HCT116 (cell line): ENCODE data around the gene FTCDNL1. TPM values are rescaled to one million over a fixed set of nuclear protein-coding genes. Genes with fewer than 3 reads are reported as not detected.

Experiments used
- ATAC-seq: fragments of 200-7000 bp; cut with Tn5 transposase; 2 replicates; pipeline ENCODE4 v1.9.1; 2020; ENCODE audit warnings: mild to moderate bottlenecking, moderate library complexity
- BruUV-seq: library from RNA; stranded (reverse); fragments of 400-500 nt; replicated peaks from 2 replicates; lab custom pipeline; 2021; lab: Mats Ljungman, UMichigan
- CTCF ChIA-PET: fragments of 300-600 bp; sonication (Branson Sonifier 250); formaldehyde crosslinking; loops from one replicate; lab custom pipeline; 2021; ENCODE audit warnings: antibody characterized with exemption; lab: Charles Lee
- POLR2A ChIA-PET: fragments of 300-600, 350-600 bp; sonication (Branson Sonifier 250); formaldehyde crosslinking; loops from one replicate; lab custom pipeline; 2021; ENCODE audit warnings: antibody characterized with exemption; lab: Charles Lee
- RAD21 ChIA-PET, 2 experiments: fragments of 300-600 bp; sonication (Branson Sonifier 250); formaldehyde crosslinking; loops; one replicate each; lab custom pipeline; 2023; ENCODE audit warnings: low total read pairs in 2 of 2; ENCODE audit not compliant: uncharacterized antibody in 2 of 2, unreplicated experiment in 2 of 2, low non-redundant PET in 1 of 2; lab: Charles Lee
- DNase-seq: peaks from one replicate; pipeline ENCODE4 v3.0.0-alpha.2; 2010; ENCODE audit warnings: low read depth, low spot score
- H2AFZ ChIP-seq: fragments of 200-600 bp; shearing (Covaris generic), sonication (generic); 2 replicates; pipeline ENCODE4 v1.6.1; 2017; ENCODE audit warnings: low read depth, mixed run types, mixed read lengths, antibody characterized with exemption, low read length; ENCODE audit not compliant: poor library complexity, severe bottlenecking
- H3K27ac ChIP-seq: 2 replicates; pipeline ENCODE4 v1.5.1; 2012; ENCODE audit warnings: low read depth, low read length
- H3K27me3 ChIP-seq: fragments of 200-600 bp; sonication (generic); 2 replicates; pipeline ENCODE4 v1.6.1; 2016; ENCODE audit warnings: mixed run types, low read length, mixed read lengths; ENCODE audit not compliant: insufficient read depth
- H3K36me3 ChIP-seq, 2 experiments: fragments of 200-500 bp in 1 of 2; fragments of 200-600 bp in 1 of 2; sonication (Bioruptor generic) in 1 of 2; sonication (generic) in 1 of 2; 2 replicates each; pipeline versions ENCODE4 v1.5.1 to v1.6.1; 2014 to 2016; ENCODE audit warnings: low read length in 2 of 2, inconsistent platforms in 1 of 2, mixed read lengths in 1 of 2, mixed run types in 1 of 2; ENCODE audit not compliant: insufficient read depth in 2 of 2, control insufficient read depth in 1 of 2
- H3K4me1 ChIP-seq, 2 experiments: fragments of 200-600 bp in 1 of 2; sonication (generic) in 1 of 2; 2 replicates each; pipeline versions ENCODE4 v1.5.1 to v1.6.1; 2012 to 2017; ENCODE audit warnings: low read length in 2 of 2, inconsistent platforms in 1 of 2, mild to moderate bottlenecking in 1 of 2, mixed read lengths in 1 of 2, mixed run types in 1 of 2, moderate library complexity in 1 of 2; ENCODE audit not compliant: insufficient read depth in 2 of 2, control insufficient read depth in 1 of 2
- H3K4me2 ChIP-seq: fragments of 200-600 bp; sonication (generic); 2 replicates; pipeline ENCODE4 v1.6.1; 2017; ENCODE audit warnings: mixed run types, low read length, mixed read lengths
- H3K4me3 ChIP-seq, 2 experiments: fragments of 200-600 bp in 1 of 2; sonication (generic) in 1 of 2; replicated peaks in 1 of 2; 2 replicates each; pipeline ENCODE4 v1.5.1; 2011 to 2016; ENCODE audit warnings: low read length in 2 of 2, control low read depth in 1 of 2, low read depth in 1 of 2, mild to moderate bottlenecking in 1 of 2, mixed read lengths in 1 of 2, mixed run types in 1 of 2
- H3K79me2 ChIP-seq: fragments of 200-600 bp; sonication (generic); 2 replicates; pipeline ENCODE4 v1.6.1; 2017; ENCODE audit warnings: mild to moderate bottlenecking, mixed run types, low read length, moderate library complexity, mixed read lengths; ENCODE audit not compliant: insufficient read depth
- H3K9ac ChIP-seq: fragments of 200-600 bp; sonication (generic); 2 replicates; pipeline ENCODE4 v1.6.1; 2016; ENCODE audit warnings: low read length, mixed read lengths
- H3K9me2 ChIP-seq: fragments of 200-600 bp; sonication (generic), shearing (Covaris generic); 2 replicates; pipeline ENCODE4 v1.6.1; 2017; ENCODE audit warnings: mixed run types, mild to moderate bottlenecking, moderate library complexity; ENCODE audit not compliant: insufficient read depth
- H3K9me3 ChIP-seq, 2 experiments: fragments of 200-500 bp in 1 of 2; fragments of 200-600 bp in 1 of 2; sonication (Bioruptor generic) in 1 of 2; sonication (generic) in 1 of 2; 2 replicates each; pipeline ENCODE4 v1.6.1; 2014 to 2017; ENCODE audit warnings: low read length in 2 of 2, mixed read lengths in 2 of 2, inconsistent platforms in 1 of 2, low read depth in 1 of 2, mild to moderate bottlenecking in 1 of 2, mixed run types in 1 of 2, moderate library complexity in 1 of 2; ENCODE audit not compliant: control insufficient read depth in 1 of 2, insufficient read depth in 1 of 2
- H4K20me1 ChIP-seq: fragments of 200-600 bp; sonication (generic), shearing (Covaris generic); 2 replicates; pipeline ENCODE4 v1.6.1; 2017; ENCODE audit warnings: mixed run types, mild to moderate bottlenecking, moderate library complexity; ENCODE audit not compliant: insufficient read depth
- CBX3 ChIP-seq: IDR thresholded peaks from 2 replicates; pipeline ENCODE4 v1.6.1; 2012; ENCODE audit warnings: low read depth
- CEBPB ChIP-seq: IDR thresholded peaks from 2 replicates; pipeline ENCODE4 v1.6.1; 2012; ENCODE audit warnings: low read depth
- ELF1 ChIP-seq: IDR thresholded peaks from 2 replicates; pipeline ENCODE4 v1.6.1; 2012; ENCODE audit warnings: low read depth, borderline replicate concordance
- EZH2 ChIP-seq: fragments of 200-600 bp; sonication (generic); IDR thresholded peaks from 2 replicates; pipeline ENCODE4 v1.6.1; 2017; ENCODE audit warnings: antibody characterized with exemption, mixed run types
- EZH2phosphoT487 ChIP-seq: fragments of 200-600 bp; IDR thresholded peaks from 2 replicates; pipeline ENCODE4 v1.6.1; 2018; ENCODE audit warnings: antibody characterized with exemption, borderline replicate concordance
- MAX ChIP-seq: IDR thresholded peaks from 2 replicates; pipeline ENCODE4 v1.6.1; 2012
- POLR2A ChIP-seq: IDR thresholded peaks from 2 replicates; pipeline ENCODE4 v1.7.0; 2011; ENCODE audit warnings: borderline replicate concordance; ENCODE audit not compliant: insufficient read depth, insufficient read length; ENCODE audit errors: extremely low read depth
- REST ChIP-seq: IDR thresholded peaks from 2 replicates; pipeline ENCODE4 v1.6.1; 2012; ENCODE audit warnings: low read depth
- SIN3A ChIP-seq: IDR thresholded peaks from 2 replicates; pipeline ENCODE4 v1.6.1; 2012; ENCODE audit warnings: low read depth
- SRF ChIP-seq: IDR thresholded peaks from 2 replicates; pipeline ENCODE4 v1.6.1; 2012; ENCODE audit warnings: low read depth
- TCF7L2 ChIP-seq: IDR thresholded peaks from 2 replicates; pipeline ENCODE4 v1.7.0; 2011; ENCODE audit warnings: borderline replicate concordance, inconsistent platforms; ENCODE audit not compliant: insufficient read depth, insufficient read length; ENCODE audit errors: extremely low read depth
- intact Hi-C: fragments of 100-400 bp; cut with micrococcal nuclease; formaldehyde crosslinking; loops from 2 replicates; pipeline ENCODE4 v1.10.0; 2022
- total RNA-seq: library from RNA; stranded (reverse); gene quantifications from one replicate; pipeline ENCODE4 v1.2.1, GENCODE V29; 2021; ENCODE audit not compliant: unreplicated experiment
- TF ChIP-seq, protein P1 (sequence below): IDR thresholded peaks from 2 replicates; pipeline ENCODE4 v1.6.1; 2011; ENCODE audit warnings: mild to moderate bottlenecking, low read length, moderate library complexity; ENCODE audit not compliant: insufficient replicate concordance; ENCODE audit errors: extremely low read depth
- TF ChIP-seq, protein P2 (sequence below), 3 experiments: fragments of 200-600 bp in 1 of 3; sonication (generic) in 1 of 3; IDR thresholded peaks in 2 of 3; conservative IDR thresholded peaks in 1 of 3; 2 replicates each; pipeline ENCODE4 v1.5.1; 2012 to 2017; ENCODE audit warnings: low read depth in 2 of 3, low read length in 2 of 3, antibody characterized with exemption in 1 of 3, borderline replicate concordance in 1 of 3, control low read depth in 1 of 3, mild to moderate bottlenecking in 1 of 3, mixed read lengths in 1 of 3, mixed run types in 1 of 3, moderate library complexity in 1 of 3; ENCODE audit not compliant: insufficient read depth in 1 of 3

The FTCDNL1 gene
- total RNA-seq, 1 experiment from 2014 or later: 2.6 TPM

DNA sequence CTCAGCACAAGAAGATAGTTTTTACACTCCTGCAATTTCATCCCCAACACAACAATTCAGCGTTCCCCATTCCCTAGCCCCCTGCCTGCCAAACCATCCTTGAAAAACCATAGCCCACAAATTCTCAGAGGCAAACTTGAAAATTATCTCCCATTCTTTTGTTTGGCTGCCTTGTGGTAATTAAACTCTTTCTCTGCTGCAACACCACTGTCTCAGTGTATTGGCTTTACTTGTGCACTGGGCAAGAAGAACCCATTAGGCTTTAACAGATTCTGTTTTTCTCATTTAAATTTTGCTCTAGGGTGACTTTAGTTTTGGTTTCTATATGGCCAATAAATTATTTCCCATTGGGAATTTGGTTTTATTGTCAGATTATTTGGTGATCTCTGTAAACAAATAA, 23.2 kb upstream of the FTCDNL1 start:
- ChIA-PET RAD21 (no interaction called here), POLR2A (no interaction called here), CTCF (no interaction called here)
- Histone ChIP-seq H3K27ac (no peak overlapping the region), H4K20me1 (no peaks in the 10 kb centered on the region), H2AFZ (no peak overlapping the region), H3K79me2 (no peaks in the 10 kb centered on the region), H3K9me3 (peaks cover 6 to 11% of the 10 kb centered on the region in 2 experiments; a peak in 2 of 4 replicates), H3K4me2 (no peak overlapping the region), H3K9ac (no peak overlapping the region), H3K9me2 (no peaks in the 10 kb centered on the region), H3K4me1 (peaks cover 0 to 2% of the 10 kb centered on the region in 2 experiments; a peak in 1 of 4 replicates), H3K36me3 (no peaks in the 10 kb centered on the region), H3K27me3 (no peaks in the 10 kb centered on the region), H3K4me3 (no peak overlapping the region)
- intact Hi-C loops: no loop called here
- BruUV-seq: no TSS peak
- ATAC-seq: no peak
- DNase-seq: no peak
- peak; percentile 85 for TF ChIP-seq CBX3
- no peak for TF ChIP-seq MAX

- Histone ChIP-seq H3K27me3 (no peaks in the 10 kb centered on the region), H3K4me2 (no peak overlapping the region), H4K20me1 (no peaks in the 10 kb centered on the region), H3K27ac (no peak overlapping the region), H2AFZ (no peak overlapping the region), H3K4me3 (no peak overlapping the region), H3K36me3 (no peaks in the 10 kb centered on the region), H3K79me2 (no peaks in the 10 kb centered on the region), H3K9me2 (no peaks in the 10 kb centered on the region), H3K4me1 (no peaks in the 10 kb centered on the region), H3K9ac (no peak overlapping the region), H3K9me3 (peaks cover 6 to 11% of the 10 kb centered on the region in 2 experiments; a peak in 2 of 4 replicates)
- RAD21 ChIA-PET: no interaction called here
- no TSS peak for BruUV-seq
- intact Hi-C loops: no loop called here
- DNase-seq (no peak), ATAC-seq (no peak)
- POLR2A ChIA-PET: no interaction called here
- CTCF ChIA-PET: no interaction called here
- TF ChIP-seq SIN3A: no peak
- TF ChIP-seq, protein P1, sequence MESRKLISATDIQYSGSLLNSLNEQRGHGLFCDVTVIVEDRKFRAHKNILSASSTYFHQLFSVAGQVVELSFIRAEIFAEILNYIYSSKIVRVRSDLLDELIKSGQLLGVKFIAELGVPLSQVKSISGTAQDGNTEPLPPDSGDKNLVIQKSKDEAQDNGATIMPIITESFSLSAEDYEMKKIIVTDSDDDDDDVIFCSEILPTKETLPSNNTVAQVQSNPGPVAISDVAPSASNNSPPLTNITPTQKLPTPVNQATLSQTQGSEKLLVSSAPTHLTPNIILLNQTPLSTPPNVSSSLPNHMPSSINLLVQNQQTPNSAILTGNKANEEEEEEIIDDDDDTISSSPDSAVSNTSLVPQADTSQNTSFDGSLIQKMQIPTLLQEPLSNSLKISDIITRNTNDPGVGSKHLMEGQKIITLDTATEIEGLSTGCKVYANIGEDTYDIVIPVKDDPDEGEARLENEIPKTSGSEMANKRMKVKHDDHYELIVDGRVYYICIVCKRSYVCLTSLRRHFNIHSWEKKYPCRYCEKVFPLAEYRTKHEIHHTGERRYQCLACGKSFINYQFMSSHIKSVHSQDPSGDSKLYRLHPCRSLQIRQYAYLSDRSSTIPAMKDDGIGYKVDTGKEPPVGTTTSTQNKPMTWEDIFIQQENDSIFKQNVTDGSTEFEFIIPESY: no peak
- no peak for TF ChIP-seq ELF1
- TF ChIP-seq EZH2phosphoT487: no peak
- TF ChIP-seq EZH2: no peak
- no peak for TF ChIP-seq REST
- no peak for TF ChIP-seq POLR2A
- no peak for TF ChIP-seq TCF7L2
- TF ChIP-seq CEBPB: no peak
- TF ChIP-seq CBX3: no peak
- no peak for TF ChIP-seq SRF
- TF ChIP-seq, protein P2, sequence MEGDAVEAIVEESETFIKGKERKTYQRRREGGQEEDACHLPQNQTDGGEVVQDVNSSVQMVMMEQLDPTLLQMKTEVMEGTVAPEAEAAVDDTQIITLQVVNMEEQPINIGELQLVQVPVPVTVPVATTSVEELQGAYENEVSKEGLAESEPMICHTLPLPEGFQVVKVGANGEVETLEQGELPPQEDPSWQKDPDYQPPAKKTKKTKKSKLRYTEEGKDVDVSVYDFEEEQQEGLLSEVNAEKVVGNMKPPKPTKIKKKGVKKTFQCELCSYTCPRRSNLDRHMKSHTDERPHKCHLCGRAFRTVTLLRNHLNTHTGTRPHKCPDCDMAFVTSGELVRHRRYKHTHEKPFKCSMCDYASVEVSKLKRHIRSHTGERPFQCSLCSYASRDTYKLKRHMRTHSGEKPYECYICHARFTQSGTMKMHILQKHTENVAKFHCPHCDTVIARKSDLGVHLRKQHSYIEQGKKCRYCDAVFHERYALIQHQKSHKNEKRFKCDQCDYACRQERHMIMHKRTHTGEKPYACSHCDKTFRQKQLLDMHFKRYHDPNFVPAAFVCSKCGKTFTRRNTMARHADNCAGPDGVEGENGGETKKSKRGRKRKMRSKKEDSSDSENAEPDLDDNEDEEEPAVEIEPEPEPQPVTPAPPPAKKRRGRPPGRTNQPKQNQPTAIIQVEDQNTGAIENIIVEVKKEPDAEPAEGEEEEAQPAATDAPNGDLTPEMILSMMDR (IDR thresholded peaks at IDR 0.05 in 2 of 3, conservative IDR thresholded peaks at IDR 0.05 in 1 of 3; ENCODE audit: borderline replicate concordance in 1 of 3, insufficient read depth in 1 of 3, low read depth in 2 of 3, low read length in 2 of 3): no peak
Measured at GRCh38 chr2:199870581-199870980, 19.6 kb upstream of the FTCDNL1 start.
